Uterus (tissue), 4 donors: ENCODE results near the gene CDH4. TPM values are rescaled to one million over a fixed set of nuclear protein-coding genes. Genes with fewer than 3 reads are reported as not detected.

ENCODE experiments used
- DNase-seq, 2 donors: peaks; one replicate each; pipeline ENCODE4 v3.0.0-alpha.2; 2019 to 2020
- H3K27ac ChIP-seq, 2 donors: fragments of 200-600 bp; sonication (generic); 1 replicate in 1 of 2; 2 replicates in 1 of 2; pipeline ENCODE4 v1.5.1; 2016 to 2018
- H3K27me3 ChIP-seq, 2 donors: fragments of 200-600 bp; sonication (generic); one replicate each; pipeline ENCODE4 v1.5.1; 2018 to 2019; ENCODE audit warnings: control low read depth in 1 of 2
- H3K36me3 ChIP-seq, 2 donors: fragments of 200-600 bp; sonication (generic); one replicate each; pipeline ENCODE4 v1.5.1; 2019; ENCODE audit warnings: control low read depth in 1 of 2
- H3K4me1 ChIP-seq, 2 donors: fragments of 200-600 bp; sonication (generic); one replicate each; pipeline ENCODE4 v1.5.1; 2018 to 2019; ENCODE audit warnings: control low read depth in 1 of 2
- H3K4me3 ChIP-seq, 2 donors: fragments of 200-600 bp; sonication (generic); 1 replicate in 1 of 2; 2 replicates in 1 of 2; pipeline ENCODE4 v1.5.1; 2018 to 2019; ENCODE audit warnings: mild to moderate bottlenecking in 1 of 2
- H3K9me3 ChIP-seq, 2 donors: fragments of 200-600 bp; sonication (generic); one replicate each; pipeline ENCODE4 v1.5.1; 2019; ENCODE audit warnings: control low read depth in 1 of 2
- POLR2A ChIP-seq, 2 donors: fragments of 450-650 bp; IDR thresholded peaks; one replicate each; pipeline ENCODE4 v1.6.1; 2016; ENCODE audit warnings: antibody characterized with exemption in 2 of 2, mild to moderate bottlenecking in 1 of 2, moderate library complexity in 1 of 2
- intact Hi-C: fragments of 100-400 bp; cut with DNase I; formaldehyde crosslinking; loops from one replicate; pipeline ENCODE4 v1.15.1; 2023; ENCODE audit warnings: low total_unique reads
- total RNA-seq, 4 donors: library from RNA; depleted of rRNA in 3 of 4; stranded (reverse); fragments of >200 nt in 3 of 4; gene quantifications; one replicate each; pipeline versions ENCODE4 v1.1.0 to v1.2.4, GENCODE V29; 2014 to 2023
- TF ChIP-seq, protein P1 (sequence below), 4 experiments: fragments of 200-600 bp in 2 of 4; fragments of 450-650 bp in 2 of 4; sonication (generic) in 2 of 4; IDR thresholded peaks; one replicate each; pipeline ENCODE4 v1.5.1; 2016 to 2019; ENCODE audit warnings: antibody characterized with exemption in 4 of 4, mild to moderate bottlenecking in 2 of 4, moderate library complexity in 1 of 4
- donor health status: DM: yes; HTN: yes; CAD: no.

CDH4 gene
- total RNA-seq, 4 donors from 2014 or later, result under 0.01 to 0.55 TPM; not detected in 2

DNA sequence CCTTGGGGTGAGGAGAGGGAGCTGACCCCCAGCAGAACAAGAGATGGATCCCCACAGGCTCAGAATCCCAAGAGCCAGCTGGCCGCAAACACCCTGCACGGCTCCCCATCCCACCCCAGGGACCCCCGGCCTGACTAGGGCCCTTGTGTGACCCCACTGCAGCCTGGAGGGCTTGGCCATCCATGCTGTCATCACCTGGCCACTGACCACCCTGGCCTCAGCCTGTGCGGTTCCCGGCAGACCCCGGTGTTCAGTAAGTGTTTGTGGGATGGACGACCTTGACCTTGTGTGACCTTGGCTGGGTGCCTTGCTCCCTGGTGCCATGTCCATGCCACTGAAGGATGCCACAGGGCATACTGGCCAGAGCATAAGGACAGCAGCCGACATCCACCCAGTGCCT lies 485.3 kb downstream of the CDH4 start:
- no peaks in the 10 kb centered on the region for H3K36me3 ChIP-seq
- DNase-seq, result no peak
- intact Hi-C loops, result no loop called here
- no peaks in the 10 kb centered on the region for H3K9me3 ChIP-seq
- H3K27me3 ChIP-seq, result no peaks in the 10 kb centered on the region
- no peak for TF ChIP-seq POLR2A (IDR thresholded peaks at IDR 0.05)
- TF ChIP-seq, protein P1, sequence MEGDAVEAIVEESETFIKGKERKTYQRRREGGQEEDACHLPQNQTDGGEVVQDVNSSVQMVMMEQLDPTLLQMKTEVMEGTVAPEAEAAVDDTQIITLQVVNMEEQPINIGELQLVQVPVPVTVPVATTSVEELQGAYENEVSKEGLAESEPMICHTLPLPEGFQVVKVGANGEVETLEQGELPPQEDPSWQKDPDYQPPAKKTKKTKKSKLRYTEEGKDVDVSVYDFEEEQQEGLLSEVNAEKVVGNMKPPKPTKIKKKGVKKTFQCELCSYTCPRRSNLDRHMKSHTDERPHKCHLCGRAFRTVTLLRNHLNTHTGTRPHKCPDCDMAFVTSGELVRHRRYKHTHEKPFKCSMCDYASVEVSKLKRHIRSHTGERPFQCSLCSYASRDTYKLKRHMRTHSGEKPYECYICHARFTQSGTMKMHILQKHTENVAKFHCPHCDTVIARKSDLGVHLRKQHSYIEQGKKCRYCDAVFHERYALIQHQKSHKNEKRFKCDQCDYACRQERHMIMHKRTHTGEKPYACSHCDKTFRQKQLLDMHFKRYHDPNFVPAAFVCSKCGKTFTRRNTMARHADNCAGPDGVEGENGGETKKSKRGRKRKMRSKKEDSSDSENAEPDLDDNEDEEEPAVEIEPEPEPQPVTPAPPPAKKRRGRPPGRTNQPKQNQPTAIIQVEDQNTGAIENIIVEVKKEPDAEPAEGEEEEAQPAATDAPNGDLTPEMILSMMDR (IDR thresholded peaks at IDR 0.05), result no peak
- H3K4me1 ChIP-seq, result no peaks in the 10 kb centered on the region
- H3K27ac ChIP-seq, result no peak overlapping the region
- no peak overlapping the region for H3K4me3 ChIP-seq

DNA sequence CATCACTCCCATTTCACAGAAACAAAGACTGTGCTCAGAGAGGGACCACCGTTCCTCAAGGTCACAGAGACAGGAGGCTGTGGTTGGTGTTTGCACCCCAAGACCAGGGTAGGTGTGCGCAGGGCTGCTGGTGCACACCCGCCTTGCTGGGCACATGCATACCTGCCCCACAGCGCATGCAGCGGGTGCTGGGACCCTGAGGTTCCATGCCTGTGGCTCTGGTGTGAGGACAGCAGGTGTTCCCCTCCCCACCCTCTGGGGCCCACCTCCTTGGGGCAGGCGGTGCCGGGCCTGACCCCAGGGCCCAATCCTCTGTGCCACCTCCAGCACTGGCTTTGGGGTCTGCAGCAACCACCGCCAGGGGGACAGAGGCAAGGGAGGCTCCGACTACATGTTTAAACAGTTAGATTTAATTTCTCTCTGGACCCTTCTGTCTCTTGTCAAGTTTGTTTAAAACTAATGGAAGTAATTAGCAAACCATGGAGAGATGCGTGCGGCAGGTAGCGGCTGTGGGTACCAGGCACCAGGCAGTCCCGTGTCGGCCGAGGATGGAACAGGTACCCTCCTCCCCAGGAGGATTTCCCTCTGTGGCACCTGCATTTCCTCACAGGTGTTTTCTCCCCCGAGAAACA lies 485.9 kb downstream of the CDH4 start:
- no peak for DNase-seq
- TF ChIP-seq, protein P1 (IDR thresholded peaks at IDR 0.05), result no peak
- no peak for TF ChIP-seq POLR2A (IDR thresholded peaks at IDR 0.05)
- H3K27me3 ChIP-seq, result no peaks in the 10 kb centered on the region
- no peak overlapping the region for H3K27ac ChIP-seq
- no peak overlapping the region for H3K4me3 ChIP-seq
- no peaks in the 10 kb centered on the region for H3K9me3 ChIP-seq
- no peaks in the 10 kb centered on the region for H3K4me1 ChIP-seq
- no peaks in the 10 kb centered on the region for H3K36me3 ChIP-seq
- intact Hi-C loops, result no loop called here

DNA sequence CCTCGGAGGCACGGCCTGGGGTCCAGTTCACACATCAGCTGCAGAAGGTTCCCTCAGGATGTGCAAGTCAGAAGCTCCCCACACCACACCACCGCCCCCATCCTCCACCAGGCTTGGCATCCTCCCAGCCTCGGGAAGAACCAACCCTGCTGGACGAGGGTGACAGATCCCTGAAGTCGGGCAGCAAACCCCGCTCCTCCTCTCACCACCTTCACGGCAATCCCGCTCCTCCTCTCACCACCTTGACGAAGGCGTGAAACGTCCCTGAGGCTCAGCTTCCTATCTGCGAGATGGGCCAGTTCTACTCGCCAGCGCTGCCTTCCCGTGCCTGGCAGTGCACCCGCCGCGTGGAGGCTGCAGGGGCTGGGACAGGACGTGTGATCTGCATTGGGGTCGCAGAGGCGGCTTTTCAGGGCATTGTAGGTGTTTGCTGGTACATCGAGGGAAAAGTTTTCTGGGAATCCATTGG lies 486.6 kb downstream of the CDH4 start:
- intact Hi-C loops, result no loop called here
- DNase-seq, result no peak
- H3K4me1 ChIP-seq, result no peaks in the 10 kb centered on the region
- H3K27me3 ChIP-seq, result no peaks in the 10 kb centered on the region
- no peak overlapping the region for H3K4me3 ChIP-seq
- no peaks in the 10 kb centered on the region for H3K36me3 ChIP-seq
- H3K27ac ChIP-seq, result no peak overlapping the region
- TF ChIP-seq, protein P1 (IDR thresholded peaks at IDR 0.05), result no peak
- TF ChIP-seq POLR2A (IDR thresholded peaks at IDR 0.05), result no peak
- H3K9me3 ChIP-seq, result no peaks in the 10 kb centered on the region

DNA sequence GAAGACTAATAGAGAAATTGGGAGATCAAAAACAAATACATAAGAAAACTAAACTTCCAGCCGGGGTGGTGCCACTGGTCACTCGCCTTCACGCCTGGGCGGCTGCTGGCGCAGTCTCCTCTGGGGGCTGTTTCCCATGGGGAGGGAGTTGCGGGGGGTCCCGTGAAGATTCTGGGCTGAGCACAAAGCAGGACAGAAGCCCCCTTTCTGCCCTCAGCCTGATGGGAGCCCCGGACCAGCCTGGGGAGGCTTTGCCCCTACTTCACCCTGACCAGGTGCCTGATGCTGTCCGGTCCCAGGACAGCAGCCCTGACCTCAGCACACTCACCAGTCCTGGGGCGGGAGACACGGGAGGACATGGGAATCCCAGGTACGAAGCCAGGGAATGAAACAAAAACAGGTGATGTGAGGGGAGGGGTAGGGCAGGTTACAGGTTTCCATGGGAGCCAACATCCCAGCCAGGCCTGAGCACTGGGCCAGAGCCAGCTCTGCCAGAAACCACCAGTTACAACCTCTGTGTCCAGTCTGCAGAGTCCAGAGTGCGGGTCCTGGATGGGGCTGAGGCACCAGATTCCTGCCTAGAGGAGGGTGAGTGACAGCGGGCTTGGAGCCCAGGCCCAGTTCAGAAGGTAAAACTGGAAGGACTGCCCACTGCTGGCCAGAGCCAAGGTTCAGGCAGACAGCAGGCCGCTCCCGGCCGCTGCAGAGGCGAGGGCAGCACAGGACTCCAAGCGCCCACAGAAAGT lies 487.2 kb downstream of the CDH4 start:
- no peak for DNase-seq
- Histone ChIP-seq H3K27ac (no peak overlapping the region), H3K36me3 (no peaks in the 10 kb centered on the region), H3K4me3 (no peak overlapping the region), H3K9me3 (no peaks in the 10 kb centered on the region), H3K4me1 (no peaks in the 10 kb centered on the region), H3K27me3 (no peaks in the 10 kb centered on the region)
- intact Hi-C loops, result no loop called here
- TF ChIP-seq, protein P1 (IDR thresholded peaks at IDR 0.05), result no peak
- TF ChIP-seq POLR2A (IDR thresholded peaks at IDR 0.05), result no peak

DNA sequence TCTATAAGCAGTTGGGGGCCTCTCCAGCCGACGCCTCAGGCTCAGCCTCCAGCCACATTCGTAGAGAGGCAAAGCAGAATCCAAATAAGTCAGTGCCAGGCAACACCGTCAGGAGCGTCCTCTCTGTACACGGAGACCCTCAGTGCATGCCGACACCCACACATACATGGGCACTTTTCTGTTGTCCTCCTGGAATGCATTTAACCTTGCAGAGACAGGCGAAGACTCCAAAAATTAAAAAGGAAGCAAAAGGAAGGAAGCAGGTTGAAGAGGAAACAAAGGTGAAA lies 487.7 kb downstream of the CDH4 start:
- H3K36me3 ChIP-seq, result no peaks in the 10 kb centered on the region
- no peak for DNase-seq
- intact Hi-C loops, result no loop called here
- H3K27ac ChIP-seq, result no peak overlapping the region
- no peak overlapping the region for H3K4me3 ChIP-seq
- TF ChIP-seq POLR2A (IDR thresholded peaks at IDR 0.05), result no peak
- TF ChIP-seq, protein P1 (IDR thresholded peaks at IDR 0.05), result no peak
- no peaks in the 10 kb centered on the region for H3K27me3 ChIP-seq
- H3K4me1 ChIP-seq, result no peaks in the 10 kb centered on the region
- no peaks in the 10 kb centered on the region for H3K9me3 ChIP-seq
